ENCODE results near the gene DAPK1.
A peak's percentile ranks its signal among the peaks of the same experiment; 100 is the strongest.

DAPK1 gene

DNA sequence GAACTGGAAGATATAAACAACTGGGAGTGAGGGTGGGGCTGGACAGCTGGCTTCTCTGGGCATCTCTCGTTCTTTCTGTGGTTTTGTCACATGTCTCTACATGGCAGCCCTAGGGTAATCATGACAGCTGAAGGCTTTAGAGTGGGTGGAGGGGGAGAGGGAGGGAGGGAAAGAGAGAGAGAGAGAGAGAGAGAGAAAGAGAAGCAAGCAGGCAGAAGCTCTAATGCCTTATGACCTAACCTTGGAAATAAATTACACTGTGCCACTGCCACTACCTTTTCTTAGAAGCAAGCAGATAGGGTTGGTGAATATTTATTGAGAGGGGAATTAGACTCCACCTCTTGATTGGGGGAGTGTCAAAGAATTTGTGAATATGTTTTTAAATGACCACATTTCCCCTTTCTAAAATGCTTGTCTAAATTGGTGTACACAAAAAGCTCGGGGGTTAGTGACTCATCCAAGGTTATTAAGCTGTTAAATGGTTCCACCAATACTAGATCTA, 2.6 kb upstream of the DAPK1 start:
- ATAC-seq (ENCODE audit: insufficient read depth, low read depth) (0 out of 3 replicates have a peak, but pooled peaks have one; percentile 31), DNase-seq (no peak)
- Histone ChIP-seq H3K36me3 (ENCODE audit: insufficient read depth, low read length) (no peaks in the 10 kb centered on the region), H3K9me3 (ENCODE audit: insufficient read depth, low read length, severe bottlenecking) (no peaks in the 10 kb centered on the region), H3K4me2 (ENCODE audit: insufficient read depth, low read length) (no peak overlapping the region), H3K4me3 (ENCODE audit: low read depth in 1 of 2, low read length in 2 of 2) (no peak overlapping the region), H3K79me2 (ENCODE audit: insufficient read depth, low read length) (no peaks in the 10 kb centered on the region), H3K27me3 (ENCODE audit: insufficient read depth, low read length, poor library complexity) (no peaks in the 10 kb centered on the region), H4K20me1 (ENCODE audit: insufficient read depth, low read length) (no peaks in the 10 kb centered on the region), H3K9ac (ENCODE audit: low read depth, low read length) (no peak overlapping the region), H3K4me1 (ENCODE audit: insufficient read depth, low read length) (no peaks in the 10 kb centered on the region), H2AFZ (ENCODE audit: low read depth, low read length) (no peak overlapping the region), H3K27ac (ENCODE audit: low read length) (no peak overlapping the region)
- TF ChIP-seq, protein P1, sequence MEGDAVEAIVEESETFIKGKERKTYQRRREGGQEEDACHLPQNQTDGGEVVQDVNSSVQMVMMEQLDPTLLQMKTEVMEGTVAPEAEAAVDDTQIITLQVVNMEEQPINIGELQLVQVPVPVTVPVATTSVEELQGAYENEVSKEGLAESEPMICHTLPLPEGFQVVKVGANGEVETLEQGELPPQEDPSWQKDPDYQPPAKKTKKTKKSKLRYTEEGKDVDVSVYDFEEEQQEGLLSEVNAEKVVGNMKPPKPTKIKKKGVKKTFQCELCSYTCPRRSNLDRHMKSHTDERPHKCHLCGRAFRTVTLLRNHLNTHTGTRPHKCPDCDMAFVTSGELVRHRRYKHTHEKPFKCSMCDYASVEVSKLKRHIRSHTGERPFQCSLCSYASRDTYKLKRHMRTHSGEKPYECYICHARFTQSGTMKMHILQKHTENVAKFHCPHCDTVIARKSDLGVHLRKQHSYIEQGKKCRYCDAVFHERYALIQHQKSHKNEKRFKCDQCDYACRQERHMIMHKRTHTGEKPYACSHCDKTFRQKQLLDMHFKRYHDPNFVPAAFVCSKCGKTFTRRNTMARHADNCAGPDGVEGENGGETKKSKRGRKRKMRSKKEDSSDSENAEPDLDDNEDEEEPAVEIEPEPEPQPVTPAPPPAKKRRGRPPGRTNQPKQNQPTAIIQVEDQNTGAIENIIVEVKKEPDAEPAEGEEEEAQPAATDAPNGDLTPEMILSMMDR (IDR thresholded peaks at IDR 0.05; ENCODE audit: borderline replicate concordance, extremely low read depth, low read length, poor library complexity, severe bottlenecking) = no peak
- TF ChIP-seq EZH2 (IDR thresholded peaks at IDR 0.05; ENCODE audit: borderline replicate concordance, low read depth, low read length, severe bottlenecking) = no peak

DNA sequence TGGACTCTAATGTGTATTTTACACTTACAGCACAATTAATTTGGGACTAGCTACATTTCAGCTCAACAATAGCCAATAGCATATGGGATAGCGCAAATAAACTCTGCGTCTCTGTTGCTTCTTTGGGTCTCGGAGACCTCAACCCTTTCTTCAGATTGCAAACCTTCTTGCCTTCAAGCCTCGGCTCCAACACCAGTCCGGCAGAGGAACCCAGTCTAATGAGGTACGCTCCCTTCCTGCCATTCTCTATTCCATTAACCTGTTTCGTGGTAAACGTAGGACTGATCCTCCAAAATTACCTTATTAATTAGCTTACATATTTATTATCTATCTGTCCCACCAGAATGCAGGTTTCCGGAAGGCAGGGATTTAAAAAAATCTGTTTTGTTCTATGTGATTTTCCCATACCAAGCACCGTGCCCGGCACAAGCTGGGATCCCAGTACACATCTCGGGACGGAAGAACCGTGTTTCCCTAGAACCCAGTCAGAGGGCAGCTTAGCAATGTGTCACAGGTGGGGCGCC, 525 bp upstream of the DAPK1 start:
- no peaks in the 10 kb centered on the region for H3K79me2 ChIP-seq (ENCODE audit: insufficient read depth, low read length)
- no peak overlapping the region for H2AFZ ChIP-seq (ENCODE audit: low read depth, low read length)
- H3K4me2 ChIP-seq (ENCODE audit: insufficient read depth, low read length) = no peak overlapping the region
- H3K9ac ChIP-seq (ENCODE audit: low read depth, low read length) = no peak overlapping the region
- TF ChIP-seq, protein P1 (IDR thresholded peaks at IDR 0.05; ENCODE audit: borderline replicate concordance, extremely low read depth, low read length, poor library complexity, severe bottlenecking) = no peak
- no peak for TF ChIP-seq EZH2 (IDR thresholded peaks at IDR 0.05; ENCODE audit: borderline replicate concordance, low read depth, low read length, severe bottlenecking)
- H3K27ac ChIP-seq (ENCODE audit: low read length) = no peak overlapping the region
- H3K36me3 ChIP-seq (ENCODE audit: insufficient read depth, low read length) = no peaks in the 10 kb centered on the region
- no peaks in the 10 kb centered on the region for H3K27me3 ChIP-seq (ENCODE audit: insufficient read depth, low read length, poor library complexity)
- H3K4me1 ChIP-seq (ENCODE audit: insufficient read depth, low read length) = no peaks in the 10 kb centered on the region
- DNase-seq = no peak
- no peak for ATAC-seq (ENCODE audit: insufficient read depth, low read depth)
- no peaks in the 10 kb centered on the region for H4K20me1 ChIP-seq (ENCODE audit: insufficient read depth, low read length)
- H3K9me3 ChIP-seq (ENCODE audit: insufficient read depth, low read length, severe bottlenecking) = no peaks in the 10 kb centered on the region
- no peak overlapping the region for H3K4me3 ChIP-seq (ENCODE audit: low read depth in 1 of 2, low read length in 2 of 2)

DNA sequence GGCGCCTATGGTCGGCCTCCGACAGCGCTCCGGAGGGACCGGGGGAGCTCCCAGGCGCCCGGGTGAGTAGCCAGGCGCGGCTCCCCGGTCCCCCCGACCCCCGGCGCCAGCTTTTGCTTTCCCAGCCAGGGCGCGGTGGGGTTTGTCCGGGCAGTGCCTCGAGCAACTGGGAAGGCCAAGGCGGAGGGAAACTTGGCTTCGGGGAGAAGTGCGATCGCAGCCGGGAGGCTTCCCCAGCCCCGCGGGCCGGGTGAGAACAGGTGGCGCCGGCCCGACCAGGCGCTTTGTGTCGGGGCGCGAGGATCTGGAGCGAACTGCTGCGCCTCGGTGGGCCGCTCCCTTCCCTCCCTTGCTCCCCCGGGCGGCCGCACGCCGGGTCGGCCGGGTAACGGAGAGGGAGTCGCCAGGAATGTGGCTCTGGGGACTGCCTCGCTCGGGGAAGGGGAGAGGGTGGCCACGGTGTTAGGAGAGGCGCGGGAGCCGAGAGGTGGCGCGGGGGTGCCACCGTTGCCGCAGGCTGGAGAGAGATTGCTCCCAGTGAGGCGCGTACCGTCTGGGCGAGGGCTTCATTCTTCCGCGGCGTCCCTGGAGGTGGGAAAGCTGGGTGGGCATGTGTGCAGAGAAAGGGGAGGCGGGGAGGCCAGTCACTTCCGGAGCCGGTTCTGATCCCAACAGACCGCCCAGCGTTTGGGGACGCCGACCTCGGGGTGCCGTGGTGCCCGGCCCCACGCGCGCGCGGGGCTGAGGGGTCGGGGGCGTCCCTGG, 561 bp downstream of the DAPK1 start:
- ATAC-seq (ENCODE audit: insufficient read depth, low read depth) (no peak), DNase-seq (no peak)
- H3K4me2 ChIP-seq (ENCODE audit: insufficient read depth, low read length) = no peak overlapping the region
- TF ChIP-seq, protein P1 (IDR thresholded peaks at IDR 0.05; ENCODE audit: borderline replicate concordance, extremely low read depth, low read length, poor library complexity, severe bottlenecking) = no peak
- no peak for TF ChIP-seq EZH2 (IDR thresholded peaks at IDR 0.05; ENCODE audit: borderline replicate concordance, low read depth, low read length, severe bottlenecking)
- H3K9ac ChIP-seq (ENCODE audit: low read depth, low read length) = no peak overlapping the region
- H3K4me1 ChIP-seq (ENCODE audit: insufficient read depth, low read length) = no peaks in the 10 kb centered on the region
- no peak overlapping the region for H2AFZ ChIP-seq (ENCODE audit: low read depth, low read length)
- H3K9me3 ChIP-seq (ENCODE audit: insufficient read depth, low read length, severe bottlenecking) = no peaks in the 10 kb centered on the region
- no peaks in the 10 kb centered on the region for H3K36me3 ChIP-seq (ENCODE audit: insufficient read depth, low read length)
- no peak overlapping the region for H3K27ac ChIP-seq (ENCODE audit: low read length)
- no peak overlapping the region for H3K4me3 ChIP-seq (ENCODE audit: low read depth in 1 of 2, low read length in 2 of 2)
- no peaks in the 10 kb centered on the region for H3K79me2 ChIP-seq (ENCODE audit: insufficient read depth, low read length)
- no peaks in the 10 kb centered on the region for H3K27me3 ChIP-seq (ENCODE audit: insufficient read depth, low read length, poor library complexity)
- H4K20me1 ChIP-seq (ENCODE audit: insufficient read depth, low read length) = no peaks in the 10 kb centered on the region

All from DND-41 (cell line).